ENCODE measurements around the gene KRT36. TPM values are rescaled to one million over a fixed set of nuclear protein-coding genes. Genes with fewer than 3 reads are reported as not detected.

The KRT36 gene
- total and polyA plus RNA-seq, 2 experiments from 2014 or later: not detected

DNA sequence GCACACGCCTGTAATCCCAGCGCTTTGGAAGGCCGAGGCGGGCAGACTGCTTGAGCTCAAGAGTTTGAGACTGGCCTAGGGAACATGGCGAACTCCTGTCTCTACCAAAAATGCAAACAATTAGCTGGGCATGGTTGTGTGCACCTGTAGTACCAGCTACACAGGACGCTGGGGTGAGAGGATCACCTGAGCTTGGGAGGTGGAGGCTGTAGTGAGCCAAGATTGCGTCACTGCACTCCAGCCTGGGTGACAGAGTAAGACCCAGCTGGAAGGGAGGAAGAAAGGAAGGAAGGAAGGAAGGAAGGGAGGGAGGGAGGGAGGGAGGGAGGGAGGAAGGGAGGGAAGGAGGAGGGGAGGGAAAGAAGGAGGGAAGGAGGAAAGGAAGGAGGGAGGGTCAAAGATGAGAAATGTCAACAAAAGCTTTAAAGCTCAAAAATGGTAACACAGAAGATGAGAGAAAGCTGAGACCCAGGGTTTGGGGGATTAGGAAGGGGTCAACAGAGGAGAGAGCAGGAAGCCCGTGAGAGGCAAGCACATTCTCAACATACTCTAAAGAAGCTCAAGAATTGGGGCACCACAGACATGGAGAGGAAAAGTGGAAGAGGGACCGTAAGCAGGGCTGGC, 43.3 kb upstream of the KRT36 start:
- H3K79me2 ChIP-seq (replicated peaks; ENCODE audit: insufficient read depth): no peaks in the 10 kb centered on the region
- H3K4me3 ChIP-seq: no peak overlapping the region
- H3K9me2 ChIP-seq (ENCODE audit: insufficient read depth): no peaks in the 10 kb centered on the region
- ATAC-seq (no peak), DNase-seq (ENCODE audit: low spot score) (no peak)
- no peak overlapping the region for H3K4me2 ChIP-seq
- Mint-ChIP-seq H3K27me3 (ENCODE audit: insufficient read depth, low read depth, poor library complexity) (peaks cover 27% of the 10 kb centered on the region), H3K36me3 (ENCODE audit: low read depth) (no peaks in the 10 kb centered on the region), H3K4me3 (no peak overlapping the region), H3K9me3 (no peaks in the 10 kb centered on the region), H3K27ac (no peak overlapping the region), H3K4me1 (peaks cover 39% of the 10 kb centered on the region)
- TF ChIP-seq EZH2phosphoT487 (IDR thresholded peaks at IDR 0.05; ENCODE audit: unreplicated experiment): no peak
- TF ChIP-seq ZNF114 (CRISPR knock-in tag; IDR thresholded peaks at IDR 0.05): no peak
- no peak for TF ChIP-seq STAT1 (IDR thresholded peaks at IDR 0.05; ENCODE audit: unreplicated experiment)
- no peak for TF ChIP-seq JUNB (IDR thresholded peaks at IDR 0.05; ENCODE audit: unreplicated experiment)
- TF ChIP-seq, protein P1, sequence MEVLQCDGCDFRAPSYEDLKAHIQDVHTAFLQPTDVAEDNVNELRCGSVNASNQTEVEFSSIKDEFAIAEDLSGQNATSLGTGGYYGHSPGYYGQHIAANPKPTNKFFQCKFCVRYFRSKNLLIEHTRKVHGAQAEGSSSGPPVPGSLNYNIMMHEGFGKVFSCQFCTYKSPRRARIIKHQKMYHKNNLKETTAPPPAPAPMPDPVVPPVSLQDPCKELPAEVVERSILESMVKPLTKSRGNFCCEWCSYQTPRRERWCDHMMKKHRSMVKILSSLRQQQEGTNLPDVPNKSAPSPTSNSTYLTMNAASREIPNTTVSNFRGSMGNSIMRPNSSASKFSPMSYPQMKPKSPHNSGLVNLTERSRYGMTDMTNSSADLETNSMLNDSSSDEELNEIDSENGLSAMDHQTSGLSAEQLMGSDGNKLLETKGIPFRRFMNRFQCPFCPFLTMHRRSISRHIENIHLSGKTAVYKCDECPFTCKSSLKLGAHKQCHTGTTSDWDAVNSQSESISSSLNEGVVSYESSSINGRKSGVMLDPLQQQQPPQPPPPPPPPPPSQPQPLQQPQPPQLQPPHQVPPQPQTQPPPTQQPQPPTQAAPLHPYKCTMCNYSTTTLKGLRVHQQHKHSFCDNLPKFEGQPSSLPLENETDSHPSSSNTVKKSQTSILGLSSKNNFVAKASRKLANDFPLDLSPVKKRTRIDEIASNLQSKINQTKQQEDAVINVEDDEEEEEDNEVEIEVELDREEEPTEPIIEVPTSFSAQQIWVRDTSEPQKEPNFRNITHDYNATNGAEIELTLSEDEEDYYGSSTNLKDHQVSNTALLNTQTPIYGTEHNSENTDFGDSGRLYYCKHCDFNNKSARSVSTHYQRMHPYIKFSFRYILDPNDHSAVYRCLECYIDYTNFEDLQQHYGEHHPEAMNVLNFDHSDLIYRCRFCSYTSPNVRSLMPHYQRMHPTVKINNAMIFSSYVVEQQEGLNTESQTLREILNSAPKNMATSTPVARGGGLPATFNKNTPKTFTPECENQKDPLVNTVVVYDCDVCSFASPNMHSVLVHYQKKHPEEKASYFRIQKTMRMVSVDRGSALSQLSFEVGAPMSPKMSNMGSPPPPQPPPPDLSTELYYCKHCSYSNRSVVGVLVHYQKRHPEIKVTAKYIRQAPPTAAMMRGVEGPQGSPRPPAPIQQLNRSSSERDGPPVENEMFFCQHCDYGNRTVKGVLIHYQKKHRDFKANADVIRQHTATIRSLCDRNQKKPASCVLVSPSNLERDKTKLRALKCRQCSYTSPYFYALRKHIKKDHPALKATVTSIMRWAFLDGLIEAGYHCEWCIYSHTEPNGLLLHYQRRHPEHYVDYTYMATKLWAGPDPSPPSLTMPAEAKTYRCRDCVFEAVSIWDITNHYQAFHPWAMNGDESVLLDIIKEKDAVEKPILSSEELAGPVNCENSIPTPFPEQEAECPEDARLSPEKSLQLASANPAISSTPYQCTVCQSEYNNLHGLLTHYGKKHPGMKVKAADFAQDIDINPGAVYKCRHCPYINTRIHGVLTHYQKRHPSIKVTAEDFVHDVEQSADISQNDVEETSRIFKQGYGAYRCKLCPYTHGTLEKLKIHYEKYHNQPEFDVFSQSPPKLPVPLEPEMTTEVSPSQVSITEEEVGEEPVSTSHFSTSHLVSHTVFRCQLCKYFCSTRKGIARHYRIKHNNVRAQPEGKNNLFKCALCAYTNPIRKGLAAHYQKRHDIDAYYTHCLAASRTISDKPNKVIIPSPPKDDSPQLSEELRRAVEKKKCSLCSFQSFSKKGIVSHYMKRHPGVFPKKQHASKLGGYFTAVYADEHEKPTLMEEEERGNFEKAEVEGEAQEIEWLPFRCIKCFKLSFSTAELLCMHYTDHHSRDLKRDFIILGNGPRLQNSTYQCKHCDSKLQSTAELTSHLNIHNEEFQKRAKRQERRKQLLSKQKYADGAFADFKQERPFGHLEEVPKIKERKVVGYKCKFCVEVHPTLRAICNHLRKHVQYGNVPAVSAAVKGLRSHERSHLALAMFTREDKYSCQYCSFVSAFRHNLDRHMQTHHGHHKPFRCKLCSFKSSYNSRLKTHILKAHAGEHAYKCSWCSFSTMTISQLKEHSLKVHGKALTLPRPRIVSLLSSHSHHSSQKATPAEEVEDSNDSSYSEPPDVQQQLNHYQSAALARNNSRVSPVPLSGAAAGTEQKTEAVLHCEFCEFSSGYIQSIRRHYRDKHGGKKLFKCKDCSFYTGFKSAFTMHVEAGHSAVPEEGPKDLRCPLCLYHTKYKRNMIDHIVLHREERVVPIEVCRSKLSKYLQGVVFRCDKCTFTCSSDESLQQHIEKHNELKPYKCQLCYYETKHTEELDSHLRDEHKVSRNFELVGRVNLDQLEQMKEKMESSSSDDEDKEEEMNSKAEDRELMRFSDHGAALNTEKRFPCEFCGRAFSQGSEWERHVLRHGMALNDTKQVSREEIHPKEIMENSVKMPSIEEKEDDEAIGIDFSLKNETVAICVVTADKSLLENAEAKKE (CRISPR knock-in tag; IDR thresholded peaks at IDR 0.05): no peak
- no peak for TF ChIP-seq POLR2AphosphoS5 (IDR thresholded peaks at IDR 0.05; ENCODE audit: low read depth)
- TF ChIP-seq, protein P2, sequence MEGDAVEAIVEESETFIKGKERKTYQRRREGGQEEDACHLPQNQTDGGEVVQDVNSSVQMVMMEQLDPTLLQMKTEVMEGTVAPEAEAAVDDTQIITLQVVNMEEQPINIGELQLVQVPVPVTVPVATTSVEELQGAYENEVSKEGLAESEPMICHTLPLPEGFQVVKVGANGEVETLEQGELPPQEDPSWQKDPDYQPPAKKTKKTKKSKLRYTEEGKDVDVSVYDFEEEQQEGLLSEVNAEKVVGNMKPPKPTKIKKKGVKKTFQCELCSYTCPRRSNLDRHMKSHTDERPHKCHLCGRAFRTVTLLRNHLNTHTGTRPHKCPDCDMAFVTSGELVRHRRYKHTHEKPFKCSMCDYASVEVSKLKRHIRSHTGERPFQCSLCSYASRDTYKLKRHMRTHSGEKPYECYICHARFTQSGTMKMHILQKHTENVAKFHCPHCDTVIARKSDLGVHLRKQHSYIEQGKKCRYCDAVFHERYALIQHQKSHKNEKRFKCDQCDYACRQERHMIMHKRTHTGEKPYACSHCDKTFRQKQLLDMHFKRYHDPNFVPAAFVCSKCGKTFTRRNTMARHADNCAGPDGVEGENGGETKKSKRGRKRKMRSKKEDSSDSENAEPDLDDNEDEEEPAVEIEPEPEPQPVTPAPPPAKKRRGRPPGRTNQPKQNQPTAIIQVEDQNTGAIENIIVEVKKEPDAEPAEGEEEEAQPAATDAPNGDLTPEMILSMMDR (conservative IDR thresholded peaks at IDR 0.05; ENCODE audit: low read depth in 2 of 2): no peak
- TF ChIP-seq NANOG (IDR thresholded peaks at IDR 0.05; ENCODE audit: borderline replicate concordance): no peak
- no peak for TF ChIP-seq ZNF331 (CRISPR knock-in tag; IDR thresholded peaks at IDR 0.05; ENCODE audit: low read depth)
- no peak for TF ChIP-seq CREB1 (CRISPR knock-in tag; IDR thresholded peaks at IDR 0.05; ENCODE audit: low read depth)
- TF ChIP-seq, protein P3, sequence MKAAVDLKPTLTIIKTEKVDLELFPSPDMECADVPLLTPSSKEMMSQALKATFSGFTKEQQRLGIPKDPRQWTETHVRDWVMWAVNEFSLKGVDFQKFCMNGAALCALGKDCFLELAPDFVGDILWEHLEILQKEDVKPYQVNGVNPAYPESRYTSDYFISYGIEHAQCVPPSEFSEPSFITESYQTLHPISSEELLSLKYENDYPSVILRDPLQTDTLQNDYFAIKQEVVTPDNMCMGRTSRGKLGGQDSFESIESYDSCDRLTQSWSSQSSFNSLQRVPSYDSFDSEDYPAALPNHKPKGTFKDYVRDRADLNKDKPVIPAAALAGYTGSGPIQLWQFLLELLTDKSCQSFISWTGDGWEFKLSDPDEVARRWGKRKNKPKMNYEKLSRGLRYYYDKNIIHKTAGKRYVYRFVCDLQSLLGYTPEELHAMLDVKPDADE (IDR thresholded peaks at IDR 0.05): no peak
- H3K27ac ChIP-seq (ENCODE audit: low read depth): no peak overlapping the region
- H2AFZ ChIP-seq: no peak overlapping the region
- H3K36me3 ChIP-seq (ENCODE audit: insufficient read depth): no peaks in the 10 kb centered on the region
- H4K20me1 ChIP-seq (replicated peaks; ENCODE audit: insufficient read depth): no peaks in the 10 kb centered on the region
- H3K27me3 ChIP-seq (ENCODE audit: insufficient read depth): no peaks in the 10 kb centered on the region
- H3F3A ChIP-seq (replicated peaks; ENCODE audit: low read depth): no peaks in the 10 kb centered on the region
- H3K4me1 ChIP-seq (ENCODE audit: insufficient read depth): peaks cover 15% of the 10 kb centered on the region
